ENCODE results near the gene COL21A1.
"Not testable (repeated sequence)": the region's sequence is repeated elsewhere in the genome, so short reads cannot be mapped to it uniquely, and the experiment has no call there.

Gene COL21A1

GRCh38 chr6:56043076-56043475, 204.3 kb downstream of the COL21A1 start:
- DNase-seq: no peak

GRCh38 chr6:56041591-56041990, 205.8 kb downstream of the COL21A1 start:
- DNase-seq: no peak

GRCh38 chr6:56040889-56041301, 206.5 kb downstream of the COL21A1 start:
- no peak for DNase-seq

- no peak for DNase-seq
These were observed 207.2 kb downstream of the COL21A1 start for GRCh38 chr6:56040223-56040622.

GRCh38 chr6:56038764-56039163, 208.6 kb downstream of the COL21A1 start:
- no peak for DNase-seq

- no peak for DNase-seq
These were observed 209.8 kb downstream of the COL21A1 start for GRCh38 chr6:56037601-56038000.

GRCh38 chr6:56036916-56037600, 210.3 kb downstream of the COL21A1 start:
- DNase-seq: no peak

GRCh38 chr6:56033401-56033800, 214.0 kb downstream of the COL21A1 start:
- DNase-seq: no peak

GRCh38 chr6:56032715-56033260, 214.6 kb downstream of the COL21A1 start:
- no peak for DNase-seq

- DNase-seq: no peak
These were observed 219.5 kb downstream of the COL21A1 start for GRCh38 chr6:56027865-56028264.

- DNase-seq: no peak
These were observed 220.8 kb downstream of the COL21A1 start for GRCh38 chr6:56026455-56027180.

GRCh38 chr6:56025795-56026194, 221.6 kb downstream of the COL21A1 start:
- DNase-seq: no peak

GRCh38 chr6:56024931-56025330, 222.4 kb downstream of the COL21A1 start:
- DNase-seq: no peak

GRCh38 chr6:56023829-56024228, 223.6 kb downstream of the COL21A1 start:
- DNase-seq: no peak

GRCh38 chr6:56022678-56023077, 224.7 kb downstream of the COL21A1 start:
- DNase-seq: no peak

- no peak for DNase-seq
These were observed 225.4 kb downstream of the COL21A1 start for GRCh38 chr6:56021943-56022342.

GRCh38 chr6:56019973-56020372, 227.4 kb downstream of the COL21A1 start:
- DNase-seq: no peak

GRCh38 chr6:56017198-56017597, 230.2 kb downstream of the COL21A1 start:
- no peak for DNase-seq

- not testable (repeated sequence) for DNase-seq
These were observed 233.3 kb downstream of the COL21A1 start for GRCh38 chr6:56014039-56014438.

- DNase-seq: no peak
These were observed 237.7 kb downstream of the COL21A1 start for GRCh38 chr6:56009636-56010035.

Data from NCI-H2227 treated with DMSO at 0.1 percent for 48 hours (cell line).